HEK293 (cell line): ENCODE results near the gene GZF1.

ENCODE experiments used
- CTCF ChIA-PET: fragments of 350-600 bp; formaldehyde crosslinking; extraction: SDS; loops from one replicate; lab custom pipeline; 2021; ENCODE audit warnings: antibody characterized with exemption; lab: Yijun Ruan, JAX
- POLR2A ChIA-PET: fragments of 300-600 bp; formaldehyde crosslinking; extraction: SDS; loops from one replicate; lab custom pipeline; 2020; ENCODE audit warnings: antibody characterized with exemption, inconsistent platforms; lab: Yijun Ruan, JAX
- H3K27ac ChIP-seq: fragments of 200-500 bp; sonication (Bioruptor generic); 2 replicates; pipeline ENCODE4 v1.5.1; 2014; ENCODE audit warnings: low read depth, low read length, control low read depth, inconsistent platforms; ENCODE audit errors: extremely low read depth
- H3K36me3 ChIP-seq, 2 experiments: fragments of 200-500 bp in 1 of 2; sonication (Bioruptor generic) in 1 of 2; 1 replicate in 1 of 2; 2 replicates in 1 of 2; pipeline ENCODE4 v1.5.1; 2014 to 2017; ENCODE audit warnings: inconsistent platforms in 2 of 2, low read length in 2 of 2; ENCODE audit not compliant: control insufficient read depth in 2 of 2, insufficient read depth in 1 of 2
- H3K4me1 ChIP-seq: fragments of 200-500 bp; sonication (Bioruptor generic); 2 replicates; pipeline ENCODE4 v1.5.1; 2014; ENCODE audit warnings: mild to moderate bottlenecking, low read length, inconsistent platforms; ENCODE audit not compliant: control insufficient read depth, insufficient read depth
- H3K4me3 ChIP-seq: 2 replicates; pipeline ENCODE4 v1.5.1; 2011; ENCODE audit warnings: low read depth, mild to moderate bottlenecking, control low read depth, low read length, moderate library complexity
- H3K9me3 ChIP-seq: fragments of 200-500 bp; sonication (Bioruptor generic); 2 replicates; pipeline ENCODE4 v1.5.1; 2014; ENCODE audit warnings: low read depth, low read length, inconsistent platforms; ENCODE audit not compliant: control insufficient read depth, insufficient read depth
- AEBP2 ChIP-seq: fragments of 450-650 bp; formaldehyde crosslinking; IDR thresholded peaks from 2 replicates; pipeline ENCODE4 v1.5.1; 2016; ENCODE audit warnings: missing biosample characterization, missing genetic modification characterization, borderline replicate concordance
- EGR2 ChIP-seq: fragments of 450-650 bp; formaldehyde crosslinking; IDR thresholded peaks from 2 replicates; pipeline ENCODE4 v1.5.1; 2016; ENCODE audit warnings: low read depth, missing biosample characterization, missing genetic modification characterization
- ELK4 ChIP-seq: IDR thresholded peaks from 2 replicates; pipeline ENCODE4 v1.6.1; 2011; ENCODE audit warnings: mild to moderate bottlenecking, low read depth, low read length, borderline replicate concordance
- PRDM10 ChIP-seq: fragments of 450-650 bp; formaldehyde crosslinking; IDR thresholded peaks from 2 replicates; pipeline ENCODE4 v1.5.1; 2016; ENCODE audit warnings: missing biosample characterization, missing genetic modification characterization
- TSHZ1 ChIP-seq: fragments of 450-650 bp; formaldehyde crosslinking; IDR thresholded peaks from 2 replicates; pipeline ENCODE4 v1.5.1; 2016; ENCODE audit warnings: missing biosample characterization, missing genetic modification characterization, borderline replicate concordance
- ZFP3 ChIP-seq: fragments of 450-650 bp; formaldehyde crosslinking; IDR thresholded peaks from 2 replicates; pipeline ENCODE4 v1.5.1; 2016; ENCODE audit warnings: low read depth, missing biosample characterization, missing genetic modification characterization
- ZNF10 ChIP-seq: fragments of 450-650 bp; formaldehyde crosslinking; IDR thresholded peaks from 2 replicates; pipeline ENCODE4 v1.5.1; 2017; ENCODE audit warnings: missing biosample characterization, missing genetic modification characterization
- ZNF112 ChIP-seq: fragments of 450-650 bp; formaldehyde crosslinking; IDR thresholded peaks from 2 replicates; pipeline ENCODE4 v1.5.0; 2017; ENCODE audit warnings: missing biosample characterization, missing genetic modification characterization
- ZNF239 ChIP-seq: fragments of 450-650 bp; formaldehyde crosslinking; IDR thresholded peaks from 2 replicates; pipeline ENCODE4 v1.5.1; 2016; ENCODE audit warnings: missing biosample characterization, missing genetic modification characterization
- ZNF311 ChIP-seq: fragments of 450-650 bp; formaldehyde crosslinking; IDR thresholded peaks from 2 replicates; pipeline ENCODE4 v1.5.1; 2017; ENCODE audit warnings: missing biosample characterization, missing genetic modification characterization, borderline replicate concordance
- ZNF426 ChIP-seq: fragments of 450-650 bp; formaldehyde crosslinking; IDR thresholded peaks from 2 replicates; pipeline ENCODE4 v1.5.1; 2017; ENCODE audit warnings: missing biosample characterization, missing genetic modification characterization, mild to moderate bottlenecking, inconsistent platforms, moderate library complexity
- ZNF449 ChIP-seq: fragments of 450-650 bp; formaldehyde crosslinking; IDR thresholded peaks from 2 replicates; pipeline ENCODE4 v1.5.1; 2017; ENCODE audit warnings: missing biosample characterization, mild to moderate bottlenecking, missing genetic modification characterization, moderate library complexity
- ZNF555 ChIP-seq: fragments of 450-650 bp; formaldehyde crosslinking; conservative IDR thresholded peaks from 2 replicates; pipeline ENCODE4 v1.5.1; 2017; ENCODE audit warnings: missing biosample characterization, mild to moderate bottlenecking, missing genetic modification characterization, inconsistent platforms
- ZNF560 ChIP-seq: fragments of 450-650 bp; formaldehyde crosslinking; IDR thresholded peaks from 2 replicates; pipeline ENCODE4 v1.5.1; 2017; ENCODE audit warnings: missing biosample characterization, missing genetic modification characterization, borderline replicate concordance
- ZNF626 ChIP-seq: fragments of 450-650 bp; sonication (Bioruptor Pico); formaldehyde crosslinking; IDR thresholded peaks from 2 replicates; pipeline ENCODE4 v1.5.1; 2018; ENCODE audit warnings: missing biosample characterization, missing genetic modification characterization, inconsistent platforms
- ZNF664 ChIP-seq: fragments of 450-650 bp; formaldehyde crosslinking; IDR thresholded peaks from 2 replicates; pipeline ENCODE4 v1.5.1; 2016; ENCODE audit warnings: missing biosample characterization, missing genetic modification characterization
- ZNF670 ChIP-seq: fragments of 450-650 bp; formaldehyde crosslinking; IDR thresholded peaks from 2 replicates; pipeline ENCODE4 v1.5.1; 2016; ENCODE audit warnings: missing biosample characterization, missing genetic modification characterization, low read depth
- ZNF677 ChIP-seq: fragments of 450-650 bp; IDR thresholded peaks from 2 replicates; pipeline ENCODE4 v1.5.0; 2018; ENCODE audit warnings: missing biosample characterization, mild to moderate bottlenecking, missing genetic modification characterization, moderate library complexity
- ZNF791 ChIP-seq: fragments of 450-650 bp; formaldehyde crosslinking; IDR thresholded peaks from 2 replicates; pipeline ENCODE4 v1.5.1; 2016; ENCODE audit warnings: missing biosample characterization, missing genetic modification characterization
- ZXDB ChIP-seq: fragments of 450-650 bp; formaldehyde crosslinking; IDR thresholded peaks from 2 replicates; pipeline ENCODE4 v1.5.1; 2016; ENCODE audit warnings: missing biosample characterization, missing genetic modification characterization

GZF1 gene

GRCh38 chr20:23370274-23370673 is 8.3 kb downstream of the GZF1 start:
- Histone ChIP-seq H3K36me3 (peaks cover under 1 to 96% of the 10 kb centered on the region in 2 experiments), H3K4me3 (no peak overlapping the region), H3K9me3 (no peaks in the 10 kb centered on the region), H3K4me1 (peaks cover 2% of the 10 kb centered on the region; the same call in 1 of the 2 replicates), H3K27ac (no peak overlapping the region)
- POLR2A ChIA-PET: interaction anchor here (0.7 to 0.8 kb wide), 2 partner anchors 10 to 51 kb away, joined by 4 to 5 read pairs; partner anchors contain the start of gene NAPB
- TF ChIP-seq ZNF626 (tag by site-specific recombination) (no peak), ZNF677 (tag by site-specific recombination) (no peak), ZNF449 (tag by site-specific recombination) (no peak), ZFP3 (tag by site-specific recombination) (no peak), PRDM10 (tag by site-specific recombination) (no peak), EGR2 (tag by site-specific recombination) (no peak), ZNF664 (no peak), ZNF555 (tag by site-specific recombination) (no peak), ZNF10 (tag by site-specific recombination) (no peak), ZNF112 (tag by site-specific recombination) (no peak), ZXDB (tag by site-specific recombination) (no peak), ZNF560 (tag by site-specific recombination) (no peak), ZNF239 (tag by site-specific recombination) (no peak), ZNF791 (tag by site-specific recombination) (no peak), ZNF426 (tag by site-specific recombination) (no peak), ELK4 (no peak), AEBP2 (tag by site-specific recombination) (no peak), ZNF670 (tag by site-specific recombination) (no peak), ZNF311 (tag by site-specific recombination) (no peak), TSHZ1 (tag by site-specific recombination) (no peak)
- CTCF ChIA-PET: interaction anchor here (0.6 kb wide), 1 partner anchor 76 kb away, joined by 3 read pairs; no protein-coding TSS in a partner anchor
